ENCODE measurements around the gene RASGEF1C.
A peak's percentile ranks its signal among the peaks of the same experiment; 100 is the strongest.
"Not testable (repeated sequence)": the region's sequence is repeated elsewhere in the genome, so short reads cannot be mapped to it uniquely, and the experiment has no call there.

RASGEF1C gene

DNA sequence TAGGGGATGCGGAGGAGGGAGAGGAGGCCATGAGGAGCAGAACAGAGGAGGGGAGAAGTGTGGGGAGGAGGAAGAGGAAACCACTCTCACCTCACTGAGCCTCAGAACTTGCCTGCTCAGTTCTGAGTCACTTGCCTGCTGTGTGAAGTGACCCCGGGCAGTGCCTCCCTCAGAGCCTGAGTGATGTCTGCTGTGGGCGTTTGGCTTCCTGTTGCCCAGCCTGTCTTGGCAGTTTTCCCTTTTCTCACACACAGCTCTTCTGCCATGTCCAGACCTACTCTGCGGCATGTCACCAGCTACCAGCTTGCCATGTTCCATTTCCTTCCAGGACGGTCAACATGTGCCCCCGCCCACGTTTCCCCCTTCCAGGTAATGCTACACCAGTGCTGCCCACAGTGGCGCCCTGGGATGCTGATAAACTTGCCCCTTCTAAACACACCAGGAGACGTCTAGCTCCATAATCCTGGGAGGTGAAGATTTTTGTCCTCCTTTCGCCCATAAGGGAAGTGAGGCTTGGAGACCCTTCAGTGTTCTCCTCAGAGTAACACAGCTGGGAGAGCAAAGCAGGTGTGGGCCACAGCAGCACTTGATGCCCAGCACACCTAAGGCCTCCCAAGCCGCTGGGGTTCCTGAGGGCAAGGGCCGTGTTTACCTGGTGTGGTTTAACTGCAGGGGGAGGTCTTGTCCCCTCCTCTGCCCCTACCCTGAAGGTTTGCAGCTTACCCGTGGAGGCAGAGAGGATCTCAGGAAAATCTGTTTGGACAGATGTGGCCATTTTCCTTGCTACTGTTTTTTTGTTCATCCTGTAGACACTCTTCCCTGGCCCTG lies 73.7 kb downstream of the RASGEF1C start:
- DNase-seq: peak; percentile 68

DNA sequence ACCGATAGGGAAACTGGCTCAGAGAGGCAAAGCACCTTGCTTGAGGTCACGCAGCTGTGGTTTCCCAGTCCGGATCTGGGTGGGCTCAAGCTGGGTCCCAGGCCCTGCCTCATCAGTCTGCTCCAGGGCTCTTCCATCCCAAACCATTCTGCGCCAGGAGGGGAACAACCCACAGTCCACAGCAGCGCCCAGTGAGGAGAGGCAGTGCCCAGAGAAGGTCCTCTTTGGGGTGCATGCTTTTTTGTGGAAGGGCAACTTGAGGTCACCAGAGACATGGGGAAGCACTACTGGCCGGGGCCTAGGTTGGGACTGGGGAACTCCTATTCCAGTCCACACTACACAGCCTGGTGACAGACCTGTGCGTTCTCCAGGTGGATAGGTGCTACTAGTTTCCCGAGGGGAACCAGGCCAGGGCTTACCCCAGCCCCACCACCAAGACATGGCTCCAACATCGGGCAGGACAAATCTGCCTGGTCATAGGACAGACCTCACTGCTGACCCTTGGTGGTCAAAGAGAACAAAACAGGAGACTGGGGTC lies 75.0 kb downstream of the RASGEF1C start:
- DNase-seq: peak; percentile 24

GRCh38 chr5:180133551-180133950 lies 75.5 kb downstream of the RASGEF1C start:
- peak; percentile 20 for DNase-seq

- DNase-seq: peak; percentile 24
These were observed 76.0 kb downstream of the RASGEF1C start for GRCh38 chr5:180133060-180133459.

GRCh38 chr5:180130876-180131740 lies 77.9 kb downstream of the RASGEF1C start:
- DNase-seq: no peak

DNA sequence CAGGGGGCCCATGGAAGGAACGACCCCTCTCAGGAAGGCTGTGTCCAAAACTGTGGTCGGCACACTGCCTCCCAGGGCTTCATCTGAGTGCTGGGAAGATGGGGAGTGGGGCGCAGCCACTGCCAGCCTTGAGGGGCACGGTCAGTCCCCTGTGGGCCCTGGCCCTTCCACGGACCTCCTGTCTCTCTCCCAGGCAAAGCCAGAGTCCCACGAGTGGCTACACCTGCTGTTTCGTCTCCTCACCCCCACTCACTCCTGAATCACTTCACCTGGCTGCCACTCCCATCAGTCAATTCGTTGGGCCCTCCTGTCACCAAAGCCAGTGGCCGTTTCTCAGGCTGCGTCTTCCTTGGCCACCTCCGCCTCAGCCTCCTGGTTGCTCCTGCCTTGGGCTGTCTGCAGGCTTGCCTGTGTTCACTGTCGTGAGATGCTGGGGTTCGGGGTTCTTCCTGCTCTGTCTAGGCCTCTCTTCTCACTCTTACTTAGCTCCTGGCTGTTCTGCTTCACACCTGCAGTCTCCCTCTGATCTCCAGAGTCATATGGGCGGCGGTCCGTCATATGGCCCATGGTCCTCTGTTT lies 78.6 kb downstream of the RASGEF1C start:
- no peak for DNase-seq

DNA sequence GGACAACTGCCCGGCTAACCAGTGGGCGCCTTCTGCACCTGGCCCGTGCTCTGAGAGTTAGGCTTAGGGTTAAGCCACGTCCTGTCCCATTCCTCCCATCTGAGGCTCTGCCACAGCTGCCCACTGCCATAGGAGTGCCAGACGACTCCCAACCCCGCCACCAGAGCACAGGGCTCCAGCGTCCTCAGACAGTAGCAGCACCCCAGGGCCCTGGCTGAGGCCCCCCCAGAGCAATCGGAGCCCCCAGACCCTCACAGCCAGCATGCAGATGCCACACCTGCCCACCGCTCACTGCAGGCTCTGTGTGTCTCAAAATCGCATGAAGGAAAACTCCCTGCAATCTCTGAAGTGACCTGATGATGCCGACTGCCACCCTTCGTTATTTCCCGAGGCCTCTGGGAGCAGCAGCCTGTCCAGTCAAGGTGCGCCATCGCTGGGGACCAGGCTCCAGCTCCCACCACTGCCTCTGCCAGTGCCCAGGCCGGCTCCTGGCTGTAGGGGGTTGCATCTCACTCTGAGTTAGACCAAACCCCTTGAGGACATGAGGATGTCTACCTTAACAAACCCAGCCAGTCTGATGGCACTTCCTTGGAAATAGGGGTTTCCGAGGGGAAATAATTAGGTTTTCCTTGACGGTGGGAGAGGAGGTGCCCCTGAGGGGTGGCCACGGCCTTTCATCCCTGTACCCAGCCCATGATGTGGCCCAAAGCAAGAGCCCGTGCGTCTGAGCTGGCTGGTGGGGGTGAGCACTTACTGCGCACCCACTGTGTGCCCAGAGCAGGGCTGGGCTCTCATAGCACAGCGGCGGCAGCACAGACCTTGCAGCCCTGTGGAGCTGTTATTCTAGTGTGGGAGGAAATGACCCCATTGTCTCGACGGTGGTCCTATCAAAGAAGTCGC lies 79.5 kb downstream of the RASGEF1C start:
- peak; percentile 26 for DNase-seq

GRCh38 chr5:180128671-180129261 lies 80.2 kb downstream of the RASGEF1C start:
- no peak for DNase-seq

GRCh38 chr5:180127682-180128670 lies 81.0 kb downstream of the RASGEF1C start:
- peak; percentile 28 for DNase-seq

DNA sequence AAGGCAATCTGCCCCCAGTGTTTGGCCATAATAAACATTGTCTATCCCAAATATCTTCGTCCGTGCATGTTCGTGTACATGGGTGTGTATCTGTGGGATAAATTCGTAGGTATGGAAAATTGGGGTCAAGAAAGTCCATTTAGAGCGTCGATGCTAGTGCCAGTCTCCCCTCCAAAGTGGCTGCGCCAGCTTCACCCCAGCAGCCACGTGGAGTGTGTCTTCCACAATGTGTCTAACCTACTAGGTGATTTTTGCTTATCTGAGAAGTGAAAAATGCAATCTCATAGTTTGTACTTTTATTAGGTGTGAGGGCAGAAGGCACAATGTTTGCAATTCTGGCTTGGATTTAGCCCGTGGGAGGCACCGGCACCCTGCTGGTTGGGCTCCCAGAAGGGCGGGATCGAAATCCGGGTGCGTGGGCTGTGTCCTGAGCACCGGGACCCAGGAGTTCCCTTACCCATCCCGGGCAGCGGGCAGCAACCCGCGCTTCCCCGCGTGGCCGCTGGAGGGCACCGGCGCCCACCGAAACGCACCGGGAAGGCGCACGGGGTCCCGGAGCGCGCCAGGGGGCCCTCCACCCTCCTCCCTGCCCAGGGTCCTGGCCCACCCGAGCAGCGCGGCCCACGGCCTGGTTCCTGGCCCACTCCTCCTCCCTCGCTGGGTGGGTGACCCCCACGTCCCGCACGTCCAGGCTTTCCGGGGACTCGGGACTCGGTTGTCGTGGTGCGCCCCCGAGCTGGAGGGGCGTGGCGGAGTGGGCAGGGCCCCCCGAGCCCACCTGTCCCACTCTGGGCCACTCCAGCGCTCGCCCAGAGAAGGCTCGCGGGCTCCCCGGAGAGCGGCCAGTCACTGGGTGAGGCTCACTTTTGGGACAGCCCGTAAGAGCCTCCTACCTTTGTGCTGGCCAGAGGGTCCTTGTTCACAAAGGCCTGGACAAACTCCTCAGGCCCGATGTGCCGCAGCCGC lies 82.0 kb downstream of the RASGEF1C start:
- DNase-seq: peak; percentile 85

DNA sequence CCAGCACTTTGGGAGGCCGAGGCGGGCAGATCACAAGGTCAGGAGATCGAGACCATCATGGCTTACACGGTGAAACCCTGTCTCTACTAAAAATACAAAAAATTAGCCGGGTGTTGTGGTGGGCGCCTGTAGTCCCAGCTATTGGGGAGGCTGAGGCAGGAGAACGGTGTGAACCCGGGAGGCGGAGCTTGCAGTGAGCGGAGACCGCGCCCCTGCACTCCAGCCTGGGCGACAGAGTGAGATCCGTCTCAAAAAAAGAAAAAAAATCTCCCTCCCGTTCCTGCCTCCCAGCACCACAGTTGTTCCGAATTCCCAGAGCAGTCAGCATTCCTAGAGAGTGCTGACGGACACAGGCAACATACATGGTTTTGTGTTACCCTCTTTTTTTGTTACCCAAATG lies 82.9 kb downstream of the RASGEF1C start:
- DNase-seq: not testable (repeated sequence)

DNA sequence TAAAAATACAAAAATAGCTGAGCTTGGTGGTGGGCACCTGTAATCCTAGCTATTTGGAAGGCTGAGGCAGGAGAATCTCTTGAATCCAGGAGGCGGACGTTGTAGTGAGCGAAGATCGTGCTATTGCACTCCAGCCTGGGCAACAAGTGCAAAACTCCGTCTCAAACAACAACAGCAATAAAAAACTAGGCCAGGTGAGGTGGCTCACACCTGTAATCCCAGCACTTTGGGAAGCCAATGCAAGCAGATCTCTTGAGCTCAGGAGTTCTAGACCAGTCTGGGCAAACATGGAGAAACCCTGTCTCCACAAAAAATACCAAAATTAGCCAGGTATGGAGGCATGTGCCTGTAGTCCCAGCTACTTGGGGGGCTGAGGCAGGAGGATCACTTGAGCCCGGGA lies 84.3 kb downstream of the RASGEF1C start:
- DNase-seq: not testable (repeated sequence)

- DNase-seq: no peak
These were observed 86.1 kb downstream of the RASGEF1C start for GRCh38 chr5:180122875-180123274.

DNA sequence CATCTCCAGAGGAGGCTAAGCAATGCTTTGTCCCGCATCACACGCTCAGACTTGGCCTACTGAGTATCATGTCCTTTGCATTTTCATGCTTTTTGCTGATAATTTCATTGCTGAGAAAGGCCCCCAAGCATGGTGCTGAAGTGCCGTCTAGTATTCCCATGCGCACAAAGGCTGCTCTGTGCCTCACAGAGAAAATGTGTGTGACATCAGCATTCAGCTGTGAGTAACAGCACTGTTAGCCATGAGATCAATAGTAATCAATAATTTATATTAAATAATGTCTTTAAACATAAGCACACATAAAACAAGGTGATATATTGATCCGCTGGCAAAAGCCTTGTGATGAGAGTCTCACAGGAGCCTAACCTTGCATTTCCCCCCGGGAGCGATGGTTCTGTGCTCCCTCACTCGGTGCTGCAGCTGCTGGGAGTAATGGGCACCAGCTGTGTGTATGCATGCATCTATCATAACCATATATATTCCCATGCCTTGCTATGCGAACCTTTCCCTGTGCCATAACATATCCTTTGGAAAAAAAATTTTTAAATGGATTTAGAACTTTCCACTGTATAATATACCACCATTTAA lies 87.1 kb downstream of the RASGEF1C start:
- DNase-seq: no peak

DNA sequence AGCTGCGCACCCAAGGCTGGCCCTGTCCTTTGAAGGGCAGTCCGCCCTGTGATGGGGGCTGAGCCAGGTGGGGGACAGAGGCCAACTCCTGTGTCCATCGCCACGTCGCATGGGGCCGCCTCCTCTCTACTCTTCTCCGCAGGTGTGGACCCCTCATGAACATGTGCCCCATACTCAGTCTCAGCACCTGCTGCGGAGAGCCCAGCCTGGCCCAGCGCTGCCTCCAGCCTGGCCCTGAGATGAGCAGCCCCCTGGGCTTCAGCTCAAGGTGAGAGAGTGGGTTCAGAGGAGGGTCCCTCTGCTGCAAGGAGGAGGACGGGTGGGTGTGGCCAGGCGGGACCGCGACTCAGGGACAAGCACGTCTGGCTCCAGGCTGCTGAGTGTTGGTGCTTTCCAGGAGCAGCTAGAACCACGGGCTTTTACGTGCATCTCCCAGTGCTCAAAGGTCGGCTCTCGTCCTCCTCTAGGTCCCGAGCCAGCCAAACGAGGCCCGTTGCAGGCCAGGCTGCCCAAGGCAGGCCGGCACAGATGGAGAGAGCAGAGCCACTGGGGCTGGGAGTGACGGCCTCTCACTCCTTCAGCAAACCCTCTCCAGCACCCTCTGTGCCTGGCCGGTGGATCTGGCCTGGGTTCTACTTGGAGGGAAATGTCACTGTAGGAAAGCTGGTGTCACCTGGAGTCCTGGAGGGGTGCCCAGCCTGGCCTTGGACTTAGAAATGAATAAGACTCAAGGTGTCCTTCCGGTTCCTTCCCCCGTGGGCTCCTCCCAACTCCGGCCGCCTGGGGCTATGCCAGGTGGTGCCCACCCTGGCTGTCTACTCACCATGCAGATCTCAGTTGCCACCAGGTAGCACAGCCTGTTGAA lies 88.5 kb downstream of the RASGEF1C start:
- peak; percentile 20 for DNase-seq

DNA sequence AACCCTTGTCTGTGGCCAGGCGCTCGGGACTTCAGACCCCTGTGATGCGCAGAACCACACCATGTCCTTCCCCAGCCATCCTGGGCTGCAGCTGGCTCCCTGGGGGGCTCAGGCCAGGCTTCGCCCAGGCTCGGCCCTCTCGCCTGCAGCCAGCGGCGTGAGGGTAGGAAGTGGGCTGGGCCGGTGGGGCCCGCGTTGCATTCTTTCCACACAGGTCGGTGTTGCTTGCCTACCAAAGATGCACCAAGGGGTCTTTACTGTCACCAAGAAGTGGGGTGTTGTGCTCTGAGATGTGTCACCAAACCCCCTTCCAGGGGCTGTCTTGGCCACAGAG lies 89.1 kb downstream of the RASGEF1C start:
- no peak for DNase-seq

GRCh38 chr5:180119031-180119902 lies 89.7 kb downstream of the RASGEF1C start:
- DNase-seq: no peak
